VCaP (cell line): Measurements from ENCODE around the gene KDM4D.

Source experiments
- H3K27ac ChIP-seq: fragments of 450-650 bp; 2 replicates; pipeline ENCODE4 v1.5.1; 2017
- TF ChIP-seq, protein P1 (sequence below): fragments of 450-650 bp; conservative IDR thresholded peaks from 2 replicates; pipeline ENCODE4 v1.5.1; 2017; ENCODE audit warnings: mild to moderate bottlenecking, moderate library complexity

KDM4D gene

DNA sequence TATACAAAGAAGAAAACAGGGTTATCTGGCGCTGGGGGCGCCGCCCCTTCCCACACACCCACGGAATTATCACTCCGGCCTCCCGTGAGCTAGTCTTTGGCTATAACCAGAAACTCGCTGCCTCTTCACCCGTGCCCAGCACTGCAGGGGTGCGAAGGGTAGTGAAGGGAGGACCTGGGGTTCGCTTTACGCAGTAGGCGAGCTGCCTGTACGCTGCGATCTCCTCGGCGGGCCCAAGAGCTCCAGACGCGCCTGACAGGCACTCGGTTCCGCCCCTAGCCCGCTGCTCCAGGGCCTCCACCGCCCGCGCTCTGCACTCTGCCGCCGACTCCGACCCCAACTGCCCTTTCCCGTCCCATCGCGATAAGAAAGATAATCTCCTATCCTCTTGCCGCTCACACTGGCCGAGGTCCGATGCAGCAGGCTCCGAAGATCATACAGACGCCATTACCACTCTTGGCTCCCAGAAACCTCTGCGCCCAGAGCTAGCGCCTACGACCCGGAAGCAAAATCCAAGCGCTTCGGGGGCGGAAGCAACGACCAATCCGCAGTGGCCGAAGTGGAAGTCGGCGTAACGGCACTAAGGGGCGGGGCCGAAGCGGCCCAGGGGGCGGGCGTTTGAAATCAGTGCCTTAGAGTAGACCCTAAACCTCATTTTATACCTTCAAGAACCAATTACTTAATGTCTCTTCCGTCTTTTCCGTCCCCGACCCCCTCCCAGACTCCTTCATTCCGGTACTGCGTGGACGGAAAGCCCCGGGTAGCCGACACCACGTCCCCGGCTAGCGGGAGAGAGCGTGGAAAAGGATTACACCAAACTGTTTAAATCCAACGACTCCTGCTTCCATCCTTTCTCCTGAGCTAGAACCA, at the start of gene KDM4D, which contains the start of gene CWC15:
Gene KDM4D, plus strand, starts transcription at position 611 of the 870 bp plus-strand sequence. CDS start 23,664 bp downstream, outside the sequence.
Gene CWC15, minus strand, starts transcription at position 458 of the 870 bp plus-strand sequence. CDS start 1,371 bp downstream, outside the sequence.
- peak within 1 kb of the TSS; percentile 80 for H3K27ac ChIP-seq
- TF ChIP-seq, protein P1, sequence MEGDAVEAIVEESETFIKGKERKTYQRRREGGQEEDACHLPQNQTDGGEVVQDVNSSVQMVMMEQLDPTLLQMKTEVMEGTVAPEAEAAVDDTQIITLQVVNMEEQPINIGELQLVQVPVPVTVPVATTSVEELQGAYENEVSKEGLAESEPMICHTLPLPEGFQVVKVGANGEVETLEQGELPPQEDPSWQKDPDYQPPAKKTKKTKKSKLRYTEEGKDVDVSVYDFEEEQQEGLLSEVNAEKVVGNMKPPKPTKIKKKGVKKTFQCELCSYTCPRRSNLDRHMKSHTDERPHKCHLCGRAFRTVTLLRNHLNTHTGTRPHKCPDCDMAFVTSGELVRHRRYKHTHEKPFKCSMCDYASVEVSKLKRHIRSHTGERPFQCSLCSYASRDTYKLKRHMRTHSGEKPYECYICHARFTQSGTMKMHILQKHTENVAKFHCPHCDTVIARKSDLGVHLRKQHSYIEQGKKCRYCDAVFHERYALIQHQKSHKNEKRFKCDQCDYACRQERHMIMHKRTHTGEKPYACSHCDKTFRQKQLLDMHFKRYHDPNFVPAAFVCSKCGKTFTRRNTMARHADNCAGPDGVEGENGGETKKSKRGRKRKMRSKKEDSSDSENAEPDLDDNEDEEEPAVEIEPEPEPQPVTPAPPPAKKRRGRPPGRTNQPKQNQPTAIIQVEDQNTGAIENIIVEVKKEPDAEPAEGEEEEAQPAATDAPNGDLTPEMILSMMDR: no peak

DNA sequence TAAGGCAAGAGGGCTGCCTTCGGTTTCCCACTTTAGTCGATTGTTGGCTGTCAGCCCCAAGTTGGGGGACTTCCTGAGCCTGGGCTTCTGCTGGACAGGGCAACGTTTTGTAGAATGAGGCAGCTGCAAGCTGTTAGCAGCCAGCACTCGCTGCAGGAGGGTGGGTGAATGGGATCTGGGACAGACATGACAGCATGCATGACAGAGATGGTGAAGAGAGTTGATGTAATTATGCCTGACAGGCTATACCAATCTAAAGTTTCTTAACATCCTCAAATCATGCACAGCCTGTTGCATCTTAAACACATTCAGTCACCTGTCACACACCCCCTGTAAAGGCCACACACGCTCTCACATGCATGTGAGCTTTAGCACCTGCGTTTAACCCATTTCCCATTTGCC, 49.3 kb upstream of the KDM4D start:
- TF ChIP-seq, protein P1: no peak
- no peak overlapping the region for H3K27ac ChIP-seq

DNA sequence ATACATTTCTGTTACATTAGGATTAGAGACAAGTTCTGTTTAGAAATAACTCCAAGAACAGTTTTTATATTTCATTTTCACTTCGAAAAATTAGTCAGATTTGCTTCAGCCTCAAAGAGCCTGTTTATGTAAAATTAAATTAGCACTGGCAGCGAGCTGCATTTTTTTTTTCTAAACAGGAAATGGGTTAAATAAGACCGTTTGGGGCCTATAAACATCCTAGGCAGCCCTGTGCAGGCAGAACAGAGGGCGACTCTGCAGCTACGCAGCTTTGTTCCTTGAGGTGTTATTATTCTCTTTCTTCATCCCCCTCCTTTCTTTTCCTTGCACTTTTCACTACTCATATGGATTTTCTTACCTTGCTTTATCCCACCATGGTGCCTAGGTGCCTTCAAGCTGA, 48.9 kb upstream of the KDM4D start:
- no peak overlapping the region for H3K27ac ChIP-seq

DNA sequence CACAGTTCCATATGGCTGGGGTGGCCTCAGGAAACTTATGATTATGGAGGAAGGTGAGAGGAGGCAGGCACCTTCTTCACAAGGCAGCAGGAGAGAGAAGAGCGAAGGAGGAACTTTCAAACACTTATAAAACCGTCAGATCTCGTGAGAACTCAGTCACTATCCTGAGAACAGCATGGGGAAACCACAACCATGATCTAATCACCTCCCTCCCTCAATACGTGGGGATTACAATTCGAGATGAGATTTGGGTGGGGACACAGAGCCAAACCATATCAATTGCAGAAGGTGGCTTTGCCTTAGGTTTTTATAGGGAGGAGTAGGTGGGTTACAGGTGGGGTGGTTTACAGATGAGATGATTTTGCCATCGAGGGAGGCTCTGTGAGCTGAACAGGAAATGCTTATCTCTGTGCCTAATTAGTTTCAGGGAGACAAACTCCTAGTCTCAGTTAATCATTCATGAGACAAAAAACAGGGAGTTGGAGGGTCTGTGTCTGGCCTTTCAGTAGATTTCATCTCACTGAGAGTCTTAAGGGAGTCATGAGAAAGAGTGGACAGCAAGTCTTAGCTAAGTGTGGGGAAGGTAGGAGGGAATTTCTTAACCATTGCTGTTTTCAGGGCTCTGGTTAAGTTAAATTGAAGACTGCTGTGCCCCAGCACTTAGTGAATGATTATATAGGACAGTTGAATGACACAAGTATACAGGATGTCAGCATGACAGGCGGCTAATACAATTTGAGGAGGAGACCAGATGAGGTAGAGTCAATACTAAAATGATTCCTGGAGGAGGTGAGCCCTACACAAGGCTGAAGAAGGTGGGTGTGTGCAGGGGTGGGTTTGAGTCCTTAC, 47.9 kb upstream of the KDM4D start:
- TF ChIP-seq, protein P1: no peak

More for the DNA sequence above, 48.9 kb upstream of the KDM4D start:
- TF ChIP-seq, protein P1: no peak

DNA sequence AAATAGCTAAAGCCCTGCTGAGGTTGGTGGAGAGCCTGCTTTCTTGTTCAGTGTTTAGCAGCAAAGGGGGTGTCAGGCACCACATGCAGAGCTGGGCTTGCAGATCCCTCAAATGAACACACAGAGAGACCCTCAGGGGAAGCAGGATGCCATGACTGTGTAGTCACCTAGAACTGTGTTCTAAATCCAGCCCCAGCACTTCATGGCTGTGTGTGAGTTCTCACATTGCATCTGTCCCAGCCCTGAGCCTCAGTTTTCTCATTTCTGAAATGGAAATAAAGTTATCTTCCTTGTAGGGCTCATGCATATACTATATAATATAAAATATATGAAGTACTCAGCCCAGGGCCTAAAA, 47.3 kb upstream of the KDM4D start:
- TF ChIP-seq, protein P1: no peak
- H3K27ac ChIP-seq: no peak overlapping the region

More for the DNA sequence above, 47.9 kb upstream of the KDM4D start:
- H3K27ac ChIP-seq: no peak overlapping the region

DNA sequence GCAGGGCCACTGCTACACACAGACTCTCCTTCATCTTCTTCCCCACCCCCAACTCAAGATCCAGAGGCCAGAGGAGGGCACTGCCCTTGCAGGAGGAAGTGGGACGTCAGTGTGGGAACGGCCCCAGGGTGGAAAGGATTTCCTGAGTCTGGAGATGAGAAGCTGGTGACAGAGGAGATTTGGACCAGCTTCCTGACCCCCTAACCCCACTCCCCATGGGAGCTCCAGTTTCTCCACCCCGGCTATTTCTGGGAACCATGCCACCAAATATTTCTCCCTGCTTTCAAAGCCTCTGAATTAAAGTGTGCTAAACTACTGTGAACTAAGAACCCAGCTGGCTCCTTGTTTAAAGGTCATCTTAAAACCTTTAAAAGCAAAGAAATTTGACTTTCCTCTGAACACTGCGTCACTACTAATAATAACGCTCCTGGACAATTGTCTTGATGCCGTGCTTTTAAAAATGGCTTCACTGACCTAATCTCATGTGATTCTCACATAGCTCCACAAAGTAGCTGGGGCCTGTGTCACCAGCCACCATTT, 46.7 kb upstream of the KDM4D start:
- no peak overlapping the region for H3K27ac ChIP-seq
- TF ChIP-seq, protein P1: no peak
